NCI-H2107 treated with DMSO at 0.1 percent for 48 hours (cell line): ENCODE results near the gene C17orf50.
A peak's percentile ranks its signal among the peaks of the same experiment; 100 is the strongest.

Experiments used
- DNase-seq: peaks from one replicate; lab custom pipeline; 2025; ENCODE audit not compliant: unreplicated experiment; lab: John Stamatoyannopoulos, UW

The C17orf50 gene

DNA sequence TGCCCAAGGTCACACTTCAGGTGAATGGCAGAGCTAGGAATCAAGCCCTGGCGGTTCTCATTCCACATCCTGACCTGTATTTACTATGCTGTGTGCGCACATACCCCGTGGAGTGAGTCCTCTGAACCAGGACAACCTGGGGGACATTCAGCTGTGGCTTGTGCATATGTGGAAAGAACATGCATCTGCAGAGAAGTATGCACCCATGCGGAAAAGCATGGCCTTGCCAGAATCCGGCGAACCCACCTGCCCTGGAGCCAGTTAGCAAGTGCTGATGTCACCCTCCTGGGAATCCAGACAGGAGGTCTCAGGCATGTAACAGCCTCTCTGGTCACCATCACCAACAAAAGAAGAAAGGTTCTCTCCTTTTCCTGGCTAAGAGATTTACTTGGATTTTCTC, 27.3 kb upstream of the C17orf50 start:
- no peak for DNase-seq

DNA sequence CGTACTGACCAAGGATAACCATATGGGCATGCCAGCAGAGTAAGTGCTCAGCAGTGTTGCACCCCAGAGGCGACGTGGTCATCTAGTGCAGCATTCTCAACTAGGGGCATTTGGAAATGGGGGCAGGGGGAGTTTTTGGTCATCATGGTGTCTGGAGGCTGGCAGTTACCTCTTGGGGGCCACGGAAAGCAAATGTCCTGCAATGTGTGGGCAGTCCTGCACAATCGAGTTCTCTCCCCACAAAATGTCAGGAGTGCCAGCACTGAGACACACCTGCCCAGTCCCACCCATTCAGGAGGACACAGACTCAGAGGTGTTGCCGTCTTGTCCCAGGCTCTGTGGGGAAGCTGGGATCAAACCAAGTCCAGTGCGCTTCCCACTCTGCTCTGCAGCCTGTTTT, 26.3 kb upstream of the C17orf50 start:
- DNase-seq, result no peak

DNA sequence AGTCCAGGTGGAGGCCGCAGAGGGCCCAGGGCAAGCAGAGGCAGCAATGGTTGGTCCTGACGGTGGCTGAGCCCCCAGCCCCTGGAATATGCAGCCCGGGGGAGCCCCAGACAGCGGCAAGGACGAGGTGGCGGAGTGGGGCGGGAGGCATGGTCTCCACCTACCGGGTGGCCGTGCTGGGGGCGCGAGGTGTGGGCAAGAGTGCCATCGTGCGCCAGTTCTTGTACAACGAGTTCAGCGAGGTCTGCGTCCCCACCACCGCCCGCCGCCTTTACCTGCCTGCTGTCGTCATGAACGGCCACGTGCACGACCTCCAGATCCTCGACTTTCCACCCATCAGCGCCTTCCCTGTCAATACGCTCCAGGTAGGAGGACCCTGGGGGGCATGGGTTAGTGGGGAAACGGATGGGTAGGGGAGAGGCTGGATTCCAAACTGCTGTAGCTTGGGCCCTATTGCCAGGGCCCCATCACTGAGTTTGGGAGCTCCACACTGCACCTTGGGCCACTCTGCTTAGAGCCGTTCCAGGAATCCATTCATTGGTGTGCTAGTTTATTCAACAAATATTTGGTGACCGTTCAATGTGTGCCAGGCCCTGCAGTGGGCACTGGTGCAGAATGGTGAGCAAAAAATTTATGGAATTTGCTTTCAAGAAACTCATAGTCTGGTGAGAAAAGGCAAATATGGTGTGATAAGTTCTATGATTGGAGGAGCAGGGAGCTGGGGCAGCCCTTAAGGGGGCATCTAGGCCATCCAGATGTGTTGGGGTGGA, 25.5 kb upstream of the C17orf50 start:
- DNase-seq, result no peak

DNA sequence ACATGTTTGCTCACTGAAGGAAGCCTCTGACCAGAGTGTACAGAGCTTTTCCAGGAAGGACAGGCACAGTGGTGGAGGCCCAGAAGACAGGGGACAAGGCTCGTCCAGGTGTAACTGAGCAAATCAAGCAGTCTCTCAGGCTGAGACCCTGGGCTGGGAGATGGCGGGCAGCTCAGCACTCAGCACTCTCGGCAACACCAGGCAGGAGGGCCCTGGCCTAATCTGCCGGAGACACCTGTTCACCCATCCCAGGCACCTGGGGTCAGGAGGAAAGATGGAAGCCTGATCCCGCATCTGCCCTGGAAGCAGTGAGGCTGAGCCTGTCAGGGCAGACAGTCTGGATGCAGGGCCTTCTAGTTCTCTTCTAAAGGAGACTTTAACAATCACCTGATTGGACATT, 24.5 kb upstream of the C17orf50 start:
- no peak for DNase-seq

DNA sequence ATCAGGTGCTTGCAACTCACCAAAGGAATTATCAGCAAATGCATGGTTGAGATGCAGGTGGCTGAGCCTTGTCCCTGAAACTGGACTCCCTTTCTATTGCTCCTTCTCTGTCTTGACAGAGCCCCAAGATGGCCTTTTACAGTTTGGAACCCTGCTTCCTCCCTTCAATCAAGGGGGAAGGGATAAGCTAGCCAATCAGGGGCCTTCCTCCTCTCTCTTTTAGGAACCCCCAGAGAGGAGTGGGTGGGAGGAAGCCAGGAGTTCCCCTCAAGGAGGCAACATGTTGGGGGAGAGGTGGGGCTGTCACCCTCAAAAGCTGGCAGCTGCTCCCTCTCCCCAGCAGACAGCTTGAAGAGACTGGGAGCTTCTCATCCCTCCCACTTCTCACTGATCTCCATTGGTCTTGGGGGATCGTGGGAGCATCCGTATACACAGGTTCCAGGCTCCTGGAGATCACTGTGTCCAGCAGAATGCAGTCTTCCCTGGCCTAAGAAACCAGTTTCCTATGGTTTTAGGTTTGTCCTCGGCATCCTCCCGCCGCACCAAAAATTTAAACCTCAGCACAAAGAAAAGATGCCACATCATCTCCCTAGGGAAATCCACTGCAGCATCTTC, 22.1 kb upstream of the C17orf50 start:
- no peak for DNase-seq

DNA sequence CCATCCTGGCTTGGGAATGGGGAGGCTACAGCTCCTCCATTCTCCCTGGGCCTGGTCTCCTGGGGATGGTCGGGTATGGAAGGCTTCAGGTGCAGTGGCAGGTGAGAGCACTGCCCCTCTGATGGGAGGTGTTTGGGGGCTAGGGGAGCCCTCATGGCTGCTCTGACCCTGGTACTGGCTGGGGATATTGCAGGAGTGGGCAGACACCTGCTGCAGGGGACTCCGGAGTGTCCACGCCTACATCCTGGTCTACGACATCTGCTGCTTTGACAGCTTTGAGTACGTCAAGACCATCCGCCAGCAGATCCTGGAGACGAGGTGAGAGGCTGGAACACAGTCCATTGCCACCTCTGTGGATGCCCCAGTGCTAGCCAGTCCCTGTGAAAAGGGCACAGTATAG, 20.5 kb upstream of the C17orf50 start:
- DNase-seq, result no peak

DNA sequence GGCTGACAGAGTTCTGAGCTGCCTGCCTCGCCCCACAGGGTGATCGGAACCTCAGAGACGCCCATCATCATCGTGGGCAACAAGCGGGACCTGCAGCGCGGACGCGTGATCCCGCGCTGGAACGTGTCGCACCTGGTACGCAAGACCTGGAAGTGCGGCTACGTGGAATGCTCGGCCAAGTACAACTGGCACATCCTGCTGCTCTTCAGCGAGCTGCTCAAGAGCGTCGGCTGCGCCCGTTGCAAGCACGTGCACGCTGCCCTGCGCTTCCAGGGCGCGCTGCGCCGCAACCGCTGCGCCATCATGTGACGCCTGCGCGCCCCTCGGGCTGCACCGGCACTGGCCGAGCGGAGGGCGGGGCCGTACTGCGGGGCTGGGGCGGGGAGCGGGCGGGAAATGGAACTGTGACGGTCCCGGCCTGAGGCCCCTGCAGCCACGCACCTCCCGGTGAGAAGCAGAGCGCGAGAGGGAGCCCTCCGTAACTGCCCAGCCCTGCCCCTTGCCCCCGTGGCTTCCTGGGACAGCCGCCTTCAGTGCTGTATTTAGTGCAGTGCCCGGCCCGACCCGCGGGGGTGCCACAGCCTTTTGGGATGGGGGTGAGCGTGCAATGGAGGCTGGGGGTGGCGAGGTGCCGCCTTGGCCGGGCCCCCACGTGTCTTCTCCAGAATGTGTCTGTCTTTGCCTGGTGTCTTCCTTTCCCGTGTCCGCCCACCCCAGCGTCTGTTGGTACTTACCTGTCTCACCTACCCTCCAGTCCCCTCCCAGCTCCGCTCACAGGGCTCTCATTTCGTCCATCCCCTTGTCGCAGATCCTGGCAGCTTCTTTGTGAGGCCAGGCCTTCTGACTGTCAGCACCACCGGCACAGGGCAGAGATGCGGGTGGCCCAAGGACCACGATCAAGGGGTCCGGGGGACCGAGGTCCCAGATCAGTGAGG, 19.4 kb upstream of the C17orf50 start:
- no peak for DNase-seq

DNA sequence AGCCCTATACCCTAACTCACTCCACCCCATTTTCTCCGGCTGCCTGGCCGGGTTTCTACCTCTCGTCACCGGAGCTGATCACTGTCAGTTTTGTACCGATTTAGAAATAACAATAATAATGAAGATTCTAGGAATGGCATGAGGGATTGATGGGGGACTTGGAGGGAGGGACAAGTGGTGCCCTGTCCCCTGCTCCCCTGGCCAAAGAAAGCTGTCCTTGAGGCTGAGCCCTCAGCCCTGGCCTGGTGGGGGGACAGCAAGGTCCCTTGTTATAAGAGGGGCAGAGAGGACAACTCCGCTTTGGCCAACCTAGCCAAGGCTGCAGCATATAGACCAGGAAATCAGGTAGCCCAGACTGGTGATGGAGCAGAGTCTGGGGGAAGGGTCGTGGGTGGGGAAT, 18.2 kb upstream of the C17orf50 start:
- DNase-seq, result no peak

DNA sequence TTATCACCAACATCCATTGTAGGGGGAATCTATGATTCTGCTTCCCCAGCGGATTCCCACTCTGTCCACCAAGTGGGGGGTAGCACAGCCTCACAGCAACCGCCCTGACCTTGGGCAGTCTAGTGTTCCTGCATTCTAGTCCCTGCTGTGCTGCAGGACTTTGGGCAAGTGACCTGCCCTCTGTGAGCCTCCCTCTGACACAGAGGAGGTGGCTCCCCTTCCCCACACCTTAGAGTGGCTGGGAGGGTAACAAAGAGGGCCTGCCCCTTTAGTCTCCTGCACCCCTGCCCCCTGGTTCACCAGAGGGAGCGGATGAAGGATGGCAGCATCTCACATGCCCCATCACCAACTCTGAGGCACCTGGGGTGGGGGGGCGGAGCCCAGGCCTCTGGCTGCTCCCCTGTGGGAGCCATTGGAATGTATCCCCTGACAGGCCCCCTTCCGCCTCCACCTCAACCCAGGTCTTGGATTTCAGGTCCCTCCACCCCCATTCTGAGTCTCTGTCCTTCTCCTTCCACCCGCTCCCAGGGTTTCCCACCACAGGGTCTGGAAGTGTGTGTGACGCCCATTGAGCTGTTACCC, 17.7 kb upstream of the C17orf50 start:
- DNase-seq, result no peak

DNA sequence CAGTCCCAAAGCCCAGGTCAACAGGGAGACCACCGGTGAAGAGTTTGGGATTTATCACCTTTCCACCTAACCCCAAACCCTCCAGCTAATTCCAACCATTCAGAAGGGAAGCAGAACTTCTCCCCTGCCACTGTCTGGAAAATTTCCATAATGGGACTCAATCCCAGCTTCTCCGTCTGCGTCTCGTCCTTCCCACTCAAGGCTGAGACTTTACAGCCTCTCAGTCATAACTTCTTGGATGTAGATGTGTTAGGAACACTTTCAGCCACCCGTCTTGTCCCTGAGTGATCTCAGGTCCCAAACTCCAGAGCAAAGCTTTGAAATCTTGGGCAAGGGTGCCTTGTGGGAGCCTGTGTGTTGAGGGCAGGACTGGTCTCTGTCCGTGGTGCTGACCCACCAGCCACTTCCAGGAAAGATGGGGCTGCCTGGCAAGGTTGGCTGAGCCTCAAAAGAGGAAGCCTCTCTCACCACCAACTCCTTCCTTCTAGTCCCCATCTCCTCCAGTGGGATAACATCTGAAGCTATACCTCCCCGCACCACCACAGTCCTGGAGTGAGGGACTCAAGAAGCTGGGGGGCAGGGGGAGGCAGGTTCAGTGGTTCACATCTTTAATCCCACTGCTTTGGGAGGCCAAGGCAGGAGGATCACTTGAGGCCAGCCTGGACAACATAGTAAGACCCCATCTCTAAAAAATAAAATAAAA, 16.9 kb upstream of the C17orf50 start:
- no peak for DNase-seq

DNA sequence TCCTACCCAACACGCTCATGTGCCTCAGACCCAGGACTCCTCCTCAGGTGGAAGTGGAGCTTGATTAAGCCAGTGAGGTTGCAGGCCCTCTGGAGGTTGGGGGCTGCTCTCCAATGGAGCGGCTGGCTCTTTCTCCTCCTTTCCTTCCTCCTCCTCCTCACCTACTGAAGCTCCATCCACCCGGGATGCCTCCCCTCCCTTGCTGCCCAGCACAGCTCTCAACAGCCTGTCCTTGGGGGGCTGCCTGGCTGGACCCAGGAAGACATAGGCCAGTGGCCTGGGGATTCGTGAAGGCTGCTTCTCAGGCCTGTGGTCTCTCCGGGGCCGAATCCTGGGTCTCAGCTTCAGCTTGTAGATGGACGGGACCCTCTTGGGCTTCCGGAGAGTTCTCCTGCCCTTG, 15.9 kb upstream of the C17orf50 start:
- no peak for DNase-seq

DNA sequence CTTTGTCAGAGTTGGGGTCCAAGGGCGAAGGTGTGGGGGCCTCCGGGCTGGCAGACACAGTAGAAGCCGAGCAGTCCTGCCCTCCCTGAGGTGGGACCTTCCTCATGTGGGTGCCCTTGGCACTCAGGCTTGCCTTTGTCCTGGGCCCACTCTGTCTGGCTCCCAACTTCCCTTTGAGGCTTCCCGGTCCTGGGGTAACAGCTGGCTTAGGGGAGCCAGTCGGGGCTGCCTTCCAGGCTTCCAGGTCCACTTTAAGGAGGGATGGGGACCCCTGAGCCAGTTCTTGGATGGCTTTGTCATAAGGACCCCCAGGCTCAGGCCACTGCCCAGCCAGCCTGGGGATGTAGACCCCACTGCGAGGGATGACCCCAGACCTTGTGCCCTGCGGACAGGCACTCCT, 15.4 kb upstream of the C17orf50 start:
- DNase-seq, result no peak

DNA sequence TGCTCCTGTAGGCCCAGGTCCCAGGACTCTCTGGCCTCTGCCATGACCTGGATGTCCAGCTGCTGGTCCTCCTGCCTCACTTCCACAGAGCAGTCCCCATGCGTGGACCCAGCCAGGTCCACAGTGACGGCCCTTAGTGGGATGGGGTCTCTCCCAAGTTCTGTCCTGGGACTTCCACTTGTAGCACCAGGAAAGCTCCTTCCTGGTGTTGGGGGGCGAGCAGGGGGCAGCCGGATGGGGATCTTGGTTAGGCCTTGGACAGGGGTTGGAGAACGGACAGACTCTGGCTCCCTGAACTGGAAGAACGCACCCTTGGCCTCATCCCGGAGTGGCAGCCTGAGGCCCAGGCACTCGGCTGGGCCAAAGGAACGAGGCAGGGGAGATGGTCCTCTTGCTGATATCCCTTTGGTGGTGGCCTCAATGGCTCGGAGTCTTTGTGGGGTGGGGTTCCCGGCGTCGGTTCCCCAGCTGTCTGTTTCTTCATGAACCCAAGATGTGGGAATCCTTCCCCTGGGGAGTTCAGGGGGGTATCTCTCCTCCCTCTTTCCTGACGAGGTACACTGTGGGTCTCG, 14.9 kb upstream of the C17orf50 start:
- DNase-seq, result no peak

DNA sequence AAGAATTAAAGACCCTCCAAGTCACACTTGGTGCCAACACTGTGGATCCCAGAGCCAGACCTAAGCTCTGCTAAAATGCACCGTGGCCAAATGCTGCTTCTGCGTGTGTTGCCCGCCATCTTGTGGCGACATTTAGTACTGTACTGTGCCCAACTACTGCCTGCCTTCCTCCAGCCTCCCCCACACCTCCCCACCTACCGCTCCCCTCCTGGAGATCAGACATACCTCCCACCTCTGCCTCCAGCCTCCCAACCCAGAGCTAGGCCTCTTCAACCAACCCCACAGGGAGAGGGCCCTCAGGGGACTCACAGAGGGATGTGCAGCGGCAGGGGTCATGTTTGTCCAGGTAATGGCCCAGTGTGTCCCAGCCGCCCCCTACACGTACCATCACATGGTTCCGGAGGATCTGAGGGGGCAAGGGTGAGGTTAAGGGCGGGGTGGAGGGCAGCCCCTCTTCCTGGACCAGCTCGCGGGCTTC, 13.1 kb upstream of the C17orf50 start:
- DNase-seq, result peak; percentile 55

DNA sequence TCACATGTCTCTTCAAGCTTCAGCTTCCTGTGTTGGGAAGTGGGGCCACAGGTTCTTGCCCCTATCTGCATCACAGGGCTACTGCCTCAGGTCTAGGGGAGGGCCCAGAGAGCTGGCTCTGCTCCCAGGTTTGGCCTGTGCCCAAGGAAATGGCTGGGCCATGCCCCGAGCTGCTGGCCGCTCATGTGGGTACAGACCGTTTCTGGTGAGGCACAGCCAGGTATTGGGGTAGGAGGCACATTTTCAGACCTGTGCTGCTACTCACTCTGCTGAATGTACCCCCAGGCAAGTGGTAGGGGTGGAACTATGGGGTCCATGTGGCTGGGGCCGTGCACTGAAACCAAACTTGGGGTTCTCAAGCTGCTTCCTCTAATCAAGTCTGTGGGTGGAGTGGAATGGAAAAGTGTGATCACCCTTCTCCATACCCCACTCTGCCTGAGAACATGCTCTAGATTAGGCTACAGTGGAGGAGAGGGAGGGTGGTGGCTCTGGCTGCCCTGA, 12.3 kb upstream of the C17orf50 start:
- DNase-seq, result no peak

DNA sequence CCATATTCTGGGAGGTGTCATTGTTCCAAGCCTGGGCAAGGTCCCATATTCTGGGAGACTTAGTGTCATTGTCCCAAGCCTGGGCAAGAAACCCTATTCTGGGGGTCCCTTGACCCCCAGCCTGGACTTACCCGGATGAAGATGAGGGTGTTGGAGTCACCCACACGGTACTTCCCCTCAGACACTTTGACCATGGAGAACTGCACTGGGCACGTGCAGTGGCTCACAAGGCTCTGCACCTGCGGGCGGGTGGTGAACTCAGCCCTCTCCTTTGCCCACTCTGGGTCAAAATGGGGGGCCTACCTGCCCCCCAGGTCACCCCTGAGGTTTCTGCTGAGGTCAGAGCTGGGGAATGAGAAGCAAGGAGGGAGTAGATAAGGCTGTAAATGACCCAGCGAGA, 11.7 kb upstream of the C17orf50 start:
- DNase-seq, result no peak

DNA sequence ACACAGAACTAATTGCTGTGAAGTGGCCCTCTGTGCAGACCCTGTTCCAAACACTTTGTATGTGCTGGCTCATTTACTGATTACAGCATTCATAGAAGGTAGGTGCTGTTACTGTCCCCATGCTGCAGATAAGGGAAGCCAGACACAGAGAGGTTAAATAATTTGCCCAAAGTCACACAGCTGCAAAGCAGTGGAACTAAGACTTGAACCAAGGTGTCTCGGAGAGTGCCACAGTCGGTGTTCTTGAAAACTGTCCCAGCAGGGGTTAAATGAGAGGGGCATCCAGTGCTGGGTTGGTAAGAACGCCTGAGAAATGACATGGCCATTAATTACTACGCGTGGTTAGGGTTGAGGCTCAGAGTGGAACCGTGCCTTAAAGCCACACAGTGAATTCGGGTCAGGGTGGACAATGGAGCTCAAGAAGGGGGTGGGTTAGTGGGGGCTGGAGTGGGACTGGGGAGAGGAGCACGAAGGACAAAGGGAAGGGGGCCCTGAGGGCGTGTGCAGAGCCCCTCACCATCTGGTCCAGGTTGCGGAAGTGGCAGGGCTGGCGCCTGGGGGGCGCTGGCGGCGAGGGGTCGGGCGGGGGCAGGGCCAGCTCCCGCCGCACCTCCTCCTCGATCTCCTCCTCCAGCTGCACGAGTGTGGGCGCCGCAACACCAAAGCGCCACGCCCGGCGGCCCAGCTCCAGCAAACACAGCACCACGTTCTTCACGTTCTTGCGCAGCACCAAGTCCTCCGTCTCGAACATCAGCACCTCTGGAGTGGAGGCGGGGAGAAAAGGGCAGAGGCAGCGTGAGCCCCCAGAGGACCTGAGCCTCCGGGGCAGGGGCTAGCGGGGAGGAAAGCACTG, 10.9 kb upstream of the C17orf50 start:
- DNase-seq, result peak; percentile 43

DNA sequence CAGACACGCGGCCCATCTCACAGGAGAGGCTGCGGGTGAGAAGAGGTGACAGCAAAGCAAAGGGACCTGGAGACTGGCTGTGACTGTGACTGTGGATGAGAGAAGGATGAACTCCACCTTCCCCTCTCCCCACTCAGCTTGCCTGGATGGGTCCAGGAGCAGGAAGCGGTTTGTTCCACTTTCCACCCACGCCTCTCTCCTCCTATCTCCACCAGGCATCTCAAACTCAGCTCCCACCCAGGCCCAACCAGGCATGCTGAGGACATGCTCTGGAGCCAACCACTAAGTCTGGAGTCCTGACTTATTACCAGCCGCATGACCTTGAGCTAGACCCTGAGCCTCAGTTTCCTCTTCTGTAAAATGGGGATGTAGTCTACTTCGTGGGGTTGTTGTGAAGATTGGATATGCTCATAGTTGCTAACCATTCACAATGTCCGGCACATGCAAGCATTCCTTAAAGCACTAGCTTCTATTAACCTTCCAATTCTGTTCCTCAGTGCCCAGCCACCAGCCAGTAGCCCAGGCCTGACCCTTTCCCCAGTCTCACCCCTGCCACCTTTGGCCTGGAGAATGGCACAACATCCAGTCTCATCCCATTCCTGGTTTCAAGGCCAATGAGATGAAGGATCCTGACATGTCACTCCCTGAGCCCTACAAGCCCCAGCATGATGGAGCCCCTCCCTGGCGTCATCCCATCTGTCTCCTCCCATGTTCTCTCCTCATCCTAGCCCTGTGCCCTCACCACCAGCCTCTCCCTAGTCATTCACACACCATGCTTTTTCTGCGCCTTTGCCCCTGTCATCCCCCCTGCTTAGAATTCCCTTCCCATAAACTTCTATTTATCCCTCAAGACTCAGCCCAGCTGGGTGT, 9.9 kb upstream of the C17orf50 start:
- DNase-seq, result no peak
